ENCODE data around the gene TSKU.
A peak's percentile ranks its signal among the peaks of the same experiment; 100 is the strongest.

Gene TSKU

DNA sequence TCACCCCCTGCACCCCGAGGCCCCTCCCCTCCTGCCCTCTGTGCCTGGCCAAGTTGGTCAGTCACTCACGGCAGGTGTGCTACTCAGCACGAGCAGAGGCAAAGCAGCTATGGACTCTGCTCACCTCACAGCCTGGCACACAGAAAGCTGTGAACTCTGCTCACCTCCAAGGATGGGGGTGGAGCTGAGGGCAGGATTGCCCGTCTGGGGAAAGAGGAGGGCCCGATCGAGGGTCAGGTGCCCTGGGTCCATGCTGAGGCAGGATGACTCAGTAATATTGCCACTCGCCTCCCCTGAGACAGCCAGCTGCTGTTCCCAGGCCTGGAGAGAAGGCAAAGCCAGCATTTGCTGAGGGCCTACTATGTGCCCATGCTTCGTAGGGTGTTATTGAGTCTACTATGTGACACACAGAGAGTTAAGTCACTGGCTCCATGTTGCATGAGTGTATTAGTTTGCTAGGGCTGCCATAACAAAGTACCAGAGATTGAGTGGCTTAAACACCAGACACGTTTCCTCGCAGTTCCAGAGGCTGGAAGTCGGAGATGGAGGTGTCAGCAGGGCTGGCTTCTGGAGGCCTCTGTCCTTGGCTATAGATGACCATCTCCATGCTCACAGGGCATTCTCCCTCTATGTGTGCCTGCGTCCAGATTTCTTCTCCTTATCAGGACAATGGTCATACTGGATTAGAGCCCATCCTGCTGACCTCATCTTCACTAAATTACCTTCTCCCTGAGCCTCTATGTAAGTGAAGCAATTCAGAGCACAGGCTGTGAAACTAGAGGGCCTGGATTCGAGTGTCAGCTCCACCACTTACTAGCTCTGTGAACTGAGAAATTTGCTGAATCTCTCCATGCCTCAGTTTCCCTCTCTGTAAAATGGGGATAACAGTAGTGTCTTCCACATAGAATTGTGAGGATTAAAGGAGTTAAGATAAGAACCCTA lies 13.2 kb upstream of the TSKU start:
- DNase-seq (ENCODE audit: low spot score): no peak

GRCh38 chr11:76770642-76771445 lies 12.3 kb upstream of the TSKU start:
- no peak for DNase-seq (ENCODE audit: low spot score)

DNA sequence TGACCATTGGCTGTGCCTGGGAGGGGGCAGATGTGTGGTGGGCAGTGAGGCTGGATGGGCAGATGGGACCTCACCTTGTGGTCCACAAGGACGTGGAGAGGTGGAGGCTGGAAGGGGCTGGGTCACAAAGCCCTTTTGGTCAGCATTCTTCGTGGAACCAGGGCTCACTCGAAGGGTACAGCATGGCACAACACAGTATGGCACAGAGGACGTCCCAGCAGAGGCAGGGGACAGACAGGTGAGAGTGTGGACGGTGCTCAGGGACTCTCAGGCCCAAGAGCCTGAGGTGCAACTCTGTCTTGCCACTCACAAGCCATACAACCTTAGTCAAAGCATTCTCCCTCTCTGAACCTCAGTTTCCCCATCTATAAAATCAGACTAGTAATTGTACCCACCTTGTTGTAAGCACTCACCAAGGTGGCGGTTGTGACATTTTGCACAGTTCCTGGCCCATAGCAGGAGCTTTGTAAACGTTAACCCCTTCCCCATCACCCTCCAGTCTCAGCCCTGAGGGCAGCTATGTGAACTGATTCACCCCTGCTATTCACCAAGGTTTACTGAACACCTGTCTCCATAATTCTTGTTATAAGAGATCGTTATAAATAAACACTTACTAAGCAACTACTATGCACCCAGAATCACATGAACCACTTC lies 11.6 kb upstream of the TSKU start:
- DNase-seq (ENCODE audit: low spot score): no peak

DNA sequence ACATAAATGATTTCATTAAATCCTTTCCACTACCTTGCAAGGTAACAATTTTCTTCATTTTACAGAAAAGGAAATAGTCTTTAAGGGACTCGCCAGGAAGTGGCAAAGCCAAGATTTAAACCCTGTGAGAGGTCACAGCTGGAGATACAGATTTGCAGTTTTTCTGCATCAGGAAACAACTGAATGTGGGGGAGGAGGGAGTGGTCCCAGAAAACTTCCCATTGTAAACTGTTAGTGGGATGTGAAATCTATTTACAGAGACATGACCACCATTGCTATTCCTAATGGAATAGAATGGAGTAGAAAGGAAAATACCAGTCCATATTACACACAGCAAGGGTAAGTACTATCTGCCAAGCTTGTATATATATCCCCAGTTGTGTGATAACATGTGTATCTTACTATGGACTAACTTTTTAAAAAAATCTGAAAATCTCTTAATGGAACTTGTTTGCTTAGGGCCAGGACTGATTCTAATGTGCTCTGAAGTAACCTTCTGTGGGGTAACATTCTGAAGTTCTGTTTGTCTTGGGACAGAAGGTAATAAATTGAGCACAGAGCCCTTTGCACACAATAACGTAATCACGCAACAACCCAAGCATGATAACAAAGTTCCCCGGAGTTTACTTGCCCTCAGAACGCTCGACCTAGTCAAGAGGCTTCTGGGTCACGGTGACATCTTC lies 10.9 kb upstream of the TSKU start:
- no peak for DNase-seq (ENCODE audit: low spot score)

GRCh38 chr11:76772783-76773106 lies 10.4 kb upstream of the TSKU start:
- no peak for DNase-seq (ENCODE audit: low spot score)

DNA sequence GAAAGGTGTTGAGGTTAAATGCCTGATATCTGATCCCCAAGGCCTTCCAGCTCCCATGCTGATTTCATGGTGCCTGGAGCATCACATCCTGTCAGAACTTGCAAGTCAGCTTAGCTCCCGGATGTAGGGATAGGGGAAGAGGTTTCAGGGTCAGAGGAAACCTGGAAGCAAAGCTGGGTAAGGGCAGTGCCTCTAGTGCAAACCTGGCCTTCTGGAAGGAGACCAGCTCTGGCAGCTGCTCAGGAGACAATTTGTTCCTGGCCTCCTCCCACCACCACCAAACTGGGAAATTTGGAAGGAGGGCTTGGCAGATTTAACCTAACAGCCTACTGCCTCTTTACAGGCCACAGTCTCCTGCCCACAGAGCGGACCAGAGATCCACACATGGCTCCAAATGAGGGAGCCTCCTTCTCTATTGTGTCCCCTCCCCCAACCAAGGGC lies 9.2 kb upstream of the TSKU start:
- DNase-seq (ENCODE audit: low spot score): no peak

GRCh38 chr11:76776472-76776871 lies 6.7 kb upstream of the TSKU start:
- DNase-seq (ENCODE audit: low spot score): no peak

DNA sequence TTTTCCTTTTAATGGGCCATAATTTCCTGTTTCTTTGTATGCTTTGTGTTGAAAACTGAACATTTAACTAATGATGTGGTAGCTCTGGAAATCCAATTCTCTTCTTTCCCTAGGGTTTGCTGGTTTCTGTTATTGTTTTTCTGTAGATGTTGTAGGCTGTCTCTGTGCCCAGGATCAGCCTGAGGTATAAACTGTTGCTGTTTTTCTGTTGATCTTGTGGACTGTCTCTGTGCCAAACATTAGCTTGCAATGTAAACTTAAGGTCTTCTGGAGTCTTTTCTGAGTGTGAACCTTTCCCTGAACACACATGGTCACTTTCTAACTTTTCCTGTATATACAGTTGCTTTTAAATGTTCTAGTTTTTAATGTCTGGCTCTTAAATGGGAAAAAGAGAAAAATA lies 5.9 kb upstream of the TSKU start:
- DNase-seq (ENCODE audit: low spot score): no peak

DNA sequence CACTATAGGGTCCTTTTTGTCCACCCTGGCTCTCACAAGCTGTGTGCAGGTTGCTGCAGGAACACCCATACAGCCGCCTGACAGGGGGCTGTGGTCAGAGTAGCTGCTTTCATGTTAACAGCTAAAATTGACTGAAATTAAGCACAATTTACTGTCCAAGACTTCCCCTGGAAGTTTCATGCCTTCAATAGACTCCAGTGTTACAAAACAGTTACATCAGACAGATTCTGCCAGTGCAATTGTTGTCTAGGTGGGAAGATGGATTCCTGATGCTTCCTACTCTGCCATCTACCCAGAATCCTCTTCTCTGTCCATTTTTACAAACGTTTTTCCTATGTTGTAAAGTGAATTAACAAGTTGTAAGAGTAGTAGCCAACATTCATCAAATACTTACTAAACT lies 5.3 kb upstream of the TSKU start:
- DNase-seq (ENCODE audit: low spot score): no peak

DNA sequence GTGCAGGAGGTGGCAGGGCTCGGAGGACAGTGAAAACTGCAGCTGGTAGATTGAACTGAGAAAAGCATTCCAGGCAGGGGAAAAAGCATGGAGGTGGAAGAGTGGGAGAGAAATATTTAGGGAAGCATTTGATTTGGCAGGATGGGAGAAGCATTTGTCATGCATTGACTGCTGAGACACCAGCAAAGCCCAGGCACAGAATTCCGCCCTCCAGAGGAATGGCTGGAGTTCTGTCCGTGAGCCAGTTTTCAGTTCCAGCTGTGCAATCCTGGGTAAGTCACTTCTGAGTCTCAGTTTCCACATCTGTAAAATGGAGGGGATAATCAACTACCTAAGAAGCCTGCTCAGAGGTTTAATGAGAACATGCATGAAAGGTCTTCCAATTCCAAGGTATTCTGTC lies 4.3 kb upstream of the TSKU start:
- DNase-seq (ENCODE audit: low spot score): no peak

GRCh38 chr11:76781046-76781801 lies 1.9 kb upstream of the TSKU start:
- DNase-seq (ENCODE audit: low spot score): no peak

DNA sequence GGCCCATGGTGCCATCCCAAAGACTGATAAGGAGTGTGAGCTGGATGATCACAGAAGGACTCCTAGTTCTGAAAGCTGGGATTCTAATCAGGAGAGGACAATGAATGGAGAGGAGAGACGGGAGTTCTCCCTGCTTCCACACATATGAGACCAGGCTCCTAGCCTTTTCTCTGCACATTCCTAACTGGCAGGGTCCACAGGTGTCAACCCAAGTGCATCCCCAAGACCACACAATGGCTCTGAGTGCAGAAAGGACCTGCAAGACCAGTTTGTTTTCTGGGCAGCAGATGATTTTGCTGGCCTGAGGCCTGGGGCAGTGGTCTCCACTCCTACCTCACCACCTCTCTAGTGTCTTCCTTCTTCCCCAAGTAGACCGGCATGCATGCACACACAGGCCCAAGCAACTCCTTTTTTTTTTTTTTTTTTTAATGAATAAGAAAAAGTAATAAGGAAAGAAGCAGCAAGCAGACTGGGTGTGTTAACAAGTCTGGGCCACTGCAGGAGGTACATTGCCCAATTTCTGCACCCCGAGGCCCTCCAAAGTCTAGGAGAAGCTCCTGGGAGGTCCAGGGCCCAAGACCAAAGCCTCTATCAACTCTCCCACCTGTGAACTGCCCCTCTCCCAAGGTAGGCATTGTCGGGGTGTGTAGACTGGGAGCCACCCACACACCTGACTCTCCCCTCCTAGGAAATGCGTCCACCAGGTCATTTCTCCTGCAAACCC lies 1.2 kb upstream of the TSKU start:
- DNase-seq (ENCODE audit: low spot score): no peak

GRCh38 chr11:76782531-76783293 lies 444 bp upstream of the TSKU start:
- DNase-seq (ENCODE audit: low spot score): peak; percentile 93

DNA sequence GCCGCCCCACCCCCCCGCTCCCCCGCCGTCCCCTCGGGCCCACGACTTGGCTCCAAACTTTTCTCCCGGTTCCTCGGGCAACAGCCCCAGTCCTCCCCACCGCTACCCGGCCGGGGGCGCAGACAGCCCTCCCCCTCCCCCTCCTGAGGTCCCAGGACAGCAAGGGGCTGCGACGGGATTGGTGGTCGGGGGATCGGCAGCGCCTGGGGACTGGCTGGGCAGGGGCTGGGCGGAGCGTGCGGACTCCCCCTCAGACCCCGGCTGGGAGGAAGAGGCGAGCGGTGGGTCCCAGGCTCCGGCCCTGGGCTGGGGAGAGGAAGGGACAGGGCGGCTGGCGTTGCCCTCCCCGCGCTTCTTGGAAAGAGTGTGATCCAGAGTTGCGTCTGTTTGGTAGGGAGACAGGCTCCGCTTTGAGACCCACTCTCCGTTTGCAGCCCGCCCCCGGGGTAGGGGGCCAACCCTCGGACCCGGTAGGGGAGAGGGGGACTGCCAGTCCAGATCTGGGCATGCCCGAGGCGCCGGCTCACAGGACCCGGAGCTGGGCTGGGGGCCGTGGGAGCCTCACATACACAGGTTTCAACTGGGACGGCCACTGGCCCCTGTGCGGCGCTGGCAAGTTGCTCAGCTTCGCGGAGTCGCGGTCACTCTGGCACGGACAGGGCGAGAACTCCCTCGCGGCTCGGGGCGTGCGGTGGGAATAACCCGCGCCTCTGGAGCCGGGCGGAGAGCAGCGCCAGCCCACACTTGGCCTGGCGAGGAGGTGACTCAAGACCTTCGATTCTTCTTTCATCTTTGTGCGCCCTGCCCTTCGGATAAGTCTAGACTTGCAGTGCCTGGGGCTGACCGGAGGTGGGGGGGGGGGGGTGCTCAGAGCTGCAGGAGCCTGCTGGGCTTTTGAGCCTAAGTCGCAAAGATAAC lies 999 bp downstream of the TSKU start:
- DNase-seq (ENCODE audit: low spot score): peak; percentile 91

- DNase-seq (ENCODE audit: low spot score): no peak
Measured at GRCh38 chr11:76785513-76785912, 2.4 kb downstream of the TSKU start.

GRCh38 chr11:76786016-76786415 lies 2.9 kb downstream of the TSKU start:
- DNase-seq (ENCODE audit: low spot score): no peak

- DNase-seq (ENCODE audit: low spot score): no peak
Measured at GRCh38 chr11:76786441-76787014, 3.4 kb downstream of the TSKU start.

GRCh38 chr11:76787271-76787670 lies 4.1 kb downstream of the TSKU start:
- DNase-seq (ENCODE audit: low spot score): no peak

All from SK-N-DZ (cell line).